ENCODE results near the gene ZC3HAV1.
"Not testable (repeated sequence)": the region's sequence is repeated elsewhere in the genome, so short reads cannot be mapped to it uniquely, and the experiment has no call there.

ZC3HAV1 gene

GRCh38 chr7:139084709-139085108 is 24.8 kb downstream of the ZC3HAV1 start:
- no peak for DNase-seq (ENCODE audit: low read depth)

GRCh38 chr7:139081584-139081983 is 27.9 kb downstream of the ZC3HAV1 start:
- no peak for DNase-seq (ENCODE audit: low read depth)

- DNase-seq (ENCODE audit: low read depth), result no peak
These were observed 28.6 kb downstream of the ZC3HAV1 start for GRCh38 chr7:139080905-139081304.

- no peak for DNase-seq (ENCODE audit: low read depth)
These were observed 29.7 kb downstream of the ZC3HAV1 start for GRCh38 chr7:139079861-139080260.

- DNase-seq (ENCODE audit: low read depth), result no peak
These were observed 30.6 kb downstream of the ZC3HAV1 start for GRCh38 chr7:139078911-139079310.

GRCh38 chr7:139078399-139078798 is 31.1 kb downstream of the ZC3HAV1 start:
- no peak for DNase-seq (ENCODE audit: low read depth)

GRCh38 chr7:139077706-139078105 is 31.8 kb downstream of the ZC3HAV1 start:
- not testable (repeated sequence) for DNase-seq (ENCODE audit: low read depth)

GRCh38 chr7:139075871-139076686 is 33.4 kb downstream of the ZC3HAV1 start:
- DNase-seq (ENCODE audit: low read depth), result no peak

GRCh38 chr7:139075031-139075652 is 34.4 kb downstream of the ZC3HAV1 start:
- DNase-seq (ENCODE audit: low read depth), result no peak

GRCh38 chr7:139072796-139073195 is 36.7 kb downstream of the ZC3HAV1 start:
- no peak for DNase-seq (ENCODE audit: low read depth)

GRCh38 chr7:139071680-139072079 is 37.8 kb downstream of the ZC3HAV1 start:
- DNase-seq (ENCODE audit: low read depth), result no peak

GRCh38 chr7:139068544-139069399 is 40.7 kb downstream of the ZC3HAV1 start:
- DNase-seq (ENCODE audit: low read depth), result no peak

GRCh38 chr7:139066315-139066714 is 43.2 kb downstream of the ZC3HAV1 start:
- DNase-seq (ENCODE audit: low read depth), result no peak

GRCh38 chr7:139065323-139065722 is 44.2 kb downstream of the ZC3HAV1 start:
- no peak for DNase-seq (ENCODE audit: low read depth)

- no peak for DNase-seq (ENCODE audit: low read depth)
These were observed 48.1 kb downstream of the ZC3HAV1 start for GRCh38 chr7:139061416-139061815.

GRCh38 chr7:139060695-139061237 is 48.8 kb downstream of the ZC3HAV1 start:
- DNase-seq (ENCODE audit: low read depth), result no peak

GRCh38 chr7:139059905-139060304 is 49.6 kb downstream of the ZC3HAV1 start:
- no peak for DNase-seq (ENCODE audit: low read depth)

- DNase-seq (ENCODE audit: low read depth), result no peak
These were observed 50.6 kb downstream of the ZC3HAV1 start for GRCh38 chr7:139058943-139059342.

- DNase-seq (ENCODE audit: low read depth), result no peak
These were observed 53.8 kb downstream of the ZC3HAV1 start for GRCh38 chr7:139055674-139056073.

- DNase-seq (ENCODE audit: low read depth), result not testable (repeated sequence)
These were observed 54.9 kb downstream of the ZC3HAV1 start for GRCh38 chr7:139054656-139055055.

- no peak for DNase-seq (ENCODE audit: low read depth)
These were observed 55.4 kb downstream of the ZC3HAV1 start for GRCh38 chr7:139054101-139054500.

GRCh38 chr7:139051655-139052054 is 57.9 kb downstream of the ZC3HAV1 start:
- DNase-seq (ENCODE audit: low read depth), result no peak
